HEK293 (cell line): ENCODE measurements around the gene CBX7.
A peak's percentile ranks its signal among the peaks of the same experiment; 100 is the strongest.

Experiments
- CTCF ChIA-PET: fragments of 350-600 bp; formaldehyde crosslinking; extraction: SDS; loops from one replicate; lab custom pipeline; 2021; ENCODE audit warnings: antibody characterized with exemption; lab: Yijun Ruan, JAX
- POLR2A ChIA-PET: fragments of 300-600 bp; formaldehyde crosslinking; extraction: SDS; loops from one replicate; lab custom pipeline; 2020; ENCODE audit warnings: antibody characterized with exemption, inconsistent platforms; lab: Yijun Ruan, JAX
- H3K27ac ChIP-seq: fragments of 200-500 bp; sonication (Bioruptor generic); 2 replicates; pipeline ENCODE4 v1.5.1; 2014; ENCODE audit warnings: low read depth, low read length, control low read depth, inconsistent platforms; ENCODE audit errors: extremely low read depth
- H3K36me3 ChIP-seq, 2 experiments: fragments of 200-500 bp in 1 of 2; sonication (Bioruptor generic) in 1 of 2; 1 replicate in 1 of 2; 2 replicates in 1 of 2; pipeline ENCODE4 v1.5.1; 2014 to 2017; ENCODE audit warnings: inconsistent platforms in 2 of 2, low read length in 2 of 2; ENCODE audit not compliant: control insufficient read depth in 2 of 2, insufficient read depth in 1 of 2
- H3K4me1 ChIP-seq: fragments of 200-500 bp; sonication (Bioruptor generic); 2 replicates; pipeline ENCODE4 v1.5.1; 2014; ENCODE audit warnings: mild to moderate bottlenecking, low read length, inconsistent platforms; ENCODE audit not compliant: control insufficient read depth, insufficient read depth
- H3K4me3 ChIP-seq: 2 replicates; pipeline ENCODE4 v1.5.1; 2011; ENCODE audit warnings: low read depth, mild to moderate bottlenecking, control low read depth, low read length, moderate library complexity
- H3K9me3 ChIP-seq: fragments of 200-500 bp; sonication (Bioruptor generic); 2 replicates; pipeline ENCODE4 v1.5.1; 2014; ENCODE audit warnings: low read depth, low read length, inconsistent platforms; ENCODE audit not compliant: control insufficient read depth, insufficient read depth
- FEZF1 ChIP-seq: fragments of 450-650 bp; formaldehyde crosslinking; IDR thresholded peaks from 2 replicates; pipeline ENCODE4 v1.5.1; 2016; ENCODE audit warnings: missing biosample characterization, missing genetic modification characterization
- HOXC10 ChIP-seq: sonication (generic); formaldehyde crosslinking; IDR thresholded peaks from 2 replicates; pipeline ENCODE4 v1.8.1; 2023; ENCODE audit warnings: mild to moderate bottlenecking, missing genetic modification reagents
- HOXD13 ChIP-seq: sonication (generic); formaldehyde crosslinking; IDR thresholded peaks from 2 replicates; pipeline ENCODE4 v1.8.0; 2022; ENCODE audit warnings: missing genetic modification reagents, borderline replicate concordance
- KLF16 ChIP-seq: fragments of 450-650 bp; formaldehyde crosslinking; IDR thresholded peaks from 2 replicates; pipeline ENCODE4 v1.5.1; 2017; ENCODE audit warnings: missing biosample characterization, missing genetic modification characterization
- RBAK ChIP-seq: fragments of 450-650 bp; formaldehyde crosslinking; IDR thresholded peaks from 2 replicates; pipeline ENCODE4 v1.5.1; 2016; ENCODE audit warnings: missing biosample characterization, missing genetic modification characterization
- TRIM28 ChIP-seq: IDR thresholded peaks from 2 replicates; pipeline ENCODE4 v1.6.1; 2011; ENCODE audit warnings: low read length, control low read depth, borderline replicate concordance
- TSHZ1 ChIP-seq: fragments of 450-650 bp; formaldehyde crosslinking; IDR thresholded peaks from 2 replicates; pipeline ENCODE4 v1.5.1; 2016; ENCODE audit warnings: missing biosample characterization, missing genetic modification characterization, borderline replicate concordance
- ZNF132 ChIP-seq: fragments of 450-650 bp; formaldehyde crosslinking; IDR thresholded peaks from 2 replicates; pipeline ENCODE4 v1.5.1; 2017; ENCODE audit warnings: missing biosample characterization, missing genetic modification characterization, borderline replicate concordance
- ZNF140 ChIP-seq: fragments of 450-650 bp; formaldehyde crosslinking; IDR thresholded peaks from 2 replicates; pipeline ENCODE4 v1.5.1; 2016; ENCODE audit warnings: missing biosample characterization, missing genetic modification characterization
- ZNF169 ChIP-seq: fragments of 450-650 bp; formaldehyde crosslinking; IDR thresholded peaks from 2 replicates; pipeline ENCODE4 v1.5.1; 2016; ENCODE audit warnings: missing biosample characterization, missing genetic modification characterization
- ZNF19 ChIP-seq: fragments of 450-650 bp; formaldehyde crosslinking; IDR thresholded peaks from 2 replicates; pipeline ENCODE4; 2016; ENCODE audit warnings: missing biosample characterization, missing genetic modification characterization, low read depth
- ZNF280C ChIP-seq: fragments of 450-650 bp; formaldehyde crosslinking; IDR thresholded peaks from 2 replicates; pipeline ENCODE4 v1.5.1; 2016; ENCODE audit warnings: missing biosample characterization, missing genetic modification characterization
- ZNF292 ChIP-seq: fragments of 450-650 bp; formaldehyde crosslinking; IDR thresholded peaks from 2 replicates; pipeline ENCODE4 v1.5.1; 2016; ENCODE audit warnings: low read depth, missing biosample characterization, missing genetic modification characterization, borderline replicate concordance
- ZNF416 ChIP-seq: fragments of 450-650 bp; formaldehyde crosslinking; IDR thresholded peaks from 2 replicates; pipeline ENCODE4 v1.5.1; 2016; ENCODE audit warnings: missing biosample characterization, missing genetic modification characterization
- ZNF596 ChIP-seq: fragments of 450-650 bp; IDR thresholded peaks from 2 replicates; pipeline ENCODE4 v1.5.0; 2018; ENCODE audit warnings: missing biosample characterization, mild to moderate bottlenecking, missing genetic modification characterization, moderate library complexity
- ZNF626 ChIP-seq: fragments of 450-650 bp; sonication (Bioruptor Pico); formaldehyde crosslinking; IDR thresholded peaks from 2 replicates; pipeline ENCODE4 v1.5.1; 2018; ENCODE audit warnings: missing biosample characterization, missing genetic modification characterization, inconsistent platforms
- ZNF747 ChIP-seq: fragments of 450-650 bp; formaldehyde crosslinking; IDR thresholded peaks from 2 replicates; pipeline ENCODE4 v1.5.1; 2016; ENCODE audit warnings: missing biosample characterization, missing genetic modification characterization
- ZNF843 ChIP-seq: fragments of 450-650 bp; formaldehyde crosslinking; IDR thresholded peaks from 2 replicates; pipeline ENCODE4 v1.5.1; 2016; ENCODE audit warnings: missing biosample characterization, missing genetic modification characterization
- ZSCAN30 ChIP-seq: fragments of 450-650 bp; IDR thresholded peaks from 2 replicates; pipeline ENCODE4 v1.5.1; 2018; ENCODE audit warnings: missing biosample characterization, mild to moderate bottlenecking, missing genetic modification characterization, moderate library complexity

The CBX7 gene

GRCh38 chr22:39110631-39111561 lies 41.6 kb downstream of the CBX7 start:
- no peaks in the 10 kb centered on the region for H3K36me3 ChIP-seq
- no peak overlapping the region for H3K27ac ChIP-seq
- no peaks in the 10 kb centered on the region for H3K9me3 ChIP-seq
- ChIA-PET CTCF (interaction anchor here (0.9 to 1.6 kb wide), 4 partner anchors 12 to 342 kb away, joined by 3 to 6 read pairs (median 4); no protein-coding TSS in a partner anchor), POLR2A (interaction anchor here (0.9 kb wide), 1 partner anchor 14 kb away, joined by 3 read pairs; the partner anchor contains the start of gene APOBEC3H)
- H3K4me1 ChIP-seq: no peaks in the 10 kb centered on the region
- H3K4me3 ChIP-seq: no peak overlapping the region
- TF ChIP-seq ZNF280C (tag by site-specific recombination) (no peak), TRIM28 (peak; percentile 81; the same call in 1 of the 2 replicates)
- TF ChIP-seq, all 188 proteins: peak for 1

- Histone ChIP-seq H3K4me1 (no peaks in the 10 kb centered on the region), H3K27ac (no peak overlapping the region), H3K9me3 (no peaks in the 10 kb centered on the region), H3K4me3 (no peak overlapping the region), H3K36me3 (no peaks in the 10 kb centered on the region)
- ChIA-PET CTCF (interaction anchor here (1.1 to 1.6 kb wide), 4 partner anchors 13 to 240 kb away, joined by 3 to 6 read pairs (median 4); no protein-coding TSS in a partner anchor), POLR2A (no interaction called here)
- TF ChIP-seq ZNF747 (tag by site-specific recombination) (no peak), KLF16 (tag by site-specific recombination) (no peak), RBAK (tag by site-specific recombination) (no peak), ZNF416 (tag by site-specific recombination) (no peak), TRIM28 (no peak), ZNF292 (tag by site-specific recombination) (no peak), ZNF626 (no peak), ZSCAN30 (no peak), ZNF19 (tag by site-specific recombination) (no peak), FEZF1 (tag by site-specific recombination) (no peak), HOXD13 (no peak), ZNF132 (tag by site-specific recombination) (no peak), ZNF843 (tag by site-specific recombination) (no peak), ZNF169 (tag by site-specific recombination) (no peak), HOXC10 (CRISPR knock-in tag) (no peak), ZNF596 (no peak), ZNF140 (tag by site-specific recombination) (no peak), TSHZ1 (tag by site-specific recombination) (no peak)
These were observed 43.1 kb downstream of the CBX7 start for GRCh38 chr22:39109361-39109760.
